GM12878 (cell line): ENCODE data around the gene NECTIN1. TPM values are rescaled to one million over a fixed set of nuclear protein-coding genes. Genes with fewer than 3 reads are reported as not detected.
A peak's percentile ranks its signal among the peaks of the same experiment; 100 is the strongest.

Source experiments
- ATAC-seq: fragments of 200-7000 bp; cut with Tn5 transposase; 3 replicates; pipeline ENCODE4 v1.9.1; 2020; ENCODE audit warnings: mild to moderate bottlenecking, moderate library complexity
- BruUV-seq: library from RNA; stranded (reverse); fragments of 400-500 nt; replicated peaks from 2 replicates; lab custom pipeline; 2021; lab: Mats Ljungman, UMichigan
- CTCF ChIA-PET: fragments of 300-600 bp; sonication (Branson Sonifier 250); formaldehyde crosslinking; extraction: SDS; loops from one replicate; lab custom pipeline; 2021; ENCODE audit warnings: inconsistent platforms; lab: Yijun Ruan, JAX
- POLR2A ChIA-PET: fragments of 350-600 bp; formaldehyde crosslinking; extraction: SDS; loops from one replicate; lab custom pipeline; 2021; ENCODE audit warnings: inconsistent platforms; lab: Charles Lee
- RAD21 ChIA-PET: fragments of 300-600 bp; sonication (Branson Sonifier 250); formaldehyde crosslinking; loops from one replicate; lab custom pipeline; 2023; ENCODE audit warnings: antibody characterized with exemption; ENCODE audit not compliant: unreplicated experiment; lab: Charles Lee
- SMC1A ChIA-PET: fragments of 300-600 bp; sonication (Branson Sonifier 250); formaldehyde crosslinking; loops from one replicate; lab custom pipeline; 2023; ENCODE audit not compliant: unreplicated experiment, uncharacterized antibody; lab: Charles Lee
- DNase-seq: peaks from one replicate; pipeline ENCODE4 v3.0.0-alpha.2; 2011; ENCODE audit warnings: low read depth, low spot score
- FAIRE-seq: peaks from 3 replicates; lab custom pipeline; 2011; peaks lifted over from hg19 to GRCh38; lab: Jason Lieb, UNC
- H2AFZ ChIP-seq: 2 replicates; pipeline ENCODE4 v1.6.0; 2011; ENCODE audit warnings: low read depth, low read length, control low read depth; ENCODE audit not compliant: control insufficient read depth
- H3K27ac ChIP-seq: 2 replicates; pipeline ENCODE4 v1.5.1; 2011; ENCODE audit warnings: control low read depth; ENCODE audit not compliant: control insufficient read depth, insufficient read depth
- H3K27me3 ChIP-seq, 2 experiments: replicated peaks in 1 of 2; 2 replicates each; pipeline versions ENCODE4 v1.6.0 to v1.6.1; 2011; ENCODE audit warnings: low read length in 1 of 2; ENCODE audit not compliant: control insufficient read depth in 2 of 2, insufficient read depth in 2 of 2
- H3K36me3 ChIP-seq, 2 experiments: 2 replicates each; pipeline ENCODE4 v1.5.1; 2011; ENCODE audit warnings: low read length in 1 of 2; ENCODE audit not compliant: control insufficient read depth in 2 of 2, insufficient read depth in 2 of 2
- H3K4me1 ChIP-seq: 2 replicates; pipeline ENCODE4 v1.6.1; 2011; ENCODE audit warnings: mild to moderate bottlenecking, low read length, moderate library complexity, mixed read lengths; ENCODE audit not compliant: control insufficient read depth, insufficient read depth
- H3K4me2 ChIP-seq: 2 replicates; pipeline ENCODE4 v1.6.0; 2011; ENCODE audit warnings: control low read depth; ENCODE audit not compliant: control insufficient read depth, insufficient read depth
- H3K4me3 ChIP-seq: fragments of 200-600 bp; sonication (generic); 2 replicates; pipeline ENCODE4 v1.5.1; 2016
- H3K79me2 ChIP-seq: 2 replicates; pipeline ENCODE4 v1.6.0; 2011; ENCODE audit warnings: low read length; ENCODE audit not compliant: control insufficient read depth, insufficient read depth
- H3K9ac ChIP-seq: 2 replicates; pipeline ENCODE4 v1.8.0; 2011; ENCODE audit warnings: low read length, control low read depth, mixed read lengths; ENCODE audit not compliant: control insufficient read depth, insufficient read depth
- H3K9me3 ChIP-seq: replicated peaks from 3 replicates; pipeline ENCODE4 v1.5.1; 2011; ENCODE audit warnings: mild to moderate bottlenecking, low read length; ENCODE audit not compliant: control insufficient read depth, insufficient read depth
- H4K20me1 ChIP-seq: 2 replicates; pipeline ENCODE4 v1.6.0; 2011; ENCODE audit not compliant: control insufficient read depth, insufficient read depth
- BCL3 ChIP-seq: IDR thresholded peaks from 2 replicates; pipeline ENCODE4 v1.6.1; 2011; ENCODE audit warnings: borderline replicate concordance, low read depth, mild to moderate bottlenecking, moderate library complexity, low read length; ENCODE audit not compliant: insufficient read depth, poor library complexity, severe bottlenecking
- CHD2 ChIP-seq: IDR thresholded peaks from 2 replicates; pipeline ENCODE4 v1.6.1; 2011; ENCODE audit warnings: low read depth, low read length, improper control_type of control experiment, borderline replicate concordance
- E2F8 ChIP-seq: fragments of 450-650 bp; IDR thresholded peaks from 2 replicates; pipeline ENCODE4 v1.6.1; 2018; ENCODE audit warnings: mild to moderate bottlenecking, low read depth, moderate library complexity; ENCODE audit not compliant: partially characterized antibody
- GATAD2B ChIP-seq: fragments of 450-650 bp; conservative IDR thresholded peaks from 2 replicates; pipeline ENCODE4 v1.6.1; 2017; ENCODE audit warnings: low read depth, mild to moderate bottlenecking, moderate library complexity
- IKZF1 ChIP-seq: fragments of 450-650 bp; conservative IDR thresholded peaks from 2 replicates; pipeline ENCODE4 v1.6.1; 2017; ENCODE audit warnings: antibody characterized with exemption, mild to moderate bottlenecking
- IKZF2 ChIP-seq, 2 experiments: fragments of 450-650 bp; IDR thresholded peaks; 2 replicates each; pipeline ENCODE4 v1.6.1; 2017; ENCODE audit warnings: mild to moderate bottlenecking in 2 of 2, moderate library complexity in 2 of 2
- MTA2 ChIP-seq: fragments of 450-650 bp; IDR thresholded peaks from 2 replicates; pipeline ENCODE4 v1.6.1; 2016; ENCODE audit warnings: low read depth, mild to moderate bottlenecking, moderate library complexity
- MXI1 ChIP-seq: fragments of 150-350 bp; IDR thresholded peaks from 2 replicates; pipeline ENCODE4 v1.6.1; 2011; ENCODE audit warnings: low read depth, mild to moderate bottlenecking, inconsistent platforms, low read length, improper control_type of control experiment
- PAX5 ChIP-seq: IDR thresholded peaks from 2 replicates; pipeline ENCODE4 v1.6.1; 2011; ENCODE audit warnings: low read depth, low read length, borderline replicate concordance
- REST ChIP-seq: IDR thresholded peaks from 2 replicates; pipeline ENCODE4 v1.6.1; 2012; ENCODE audit warnings: mild to moderate bottlenecking, low read depth, low read length
- SPI1 ChIP-seq: IDR thresholded peaks from 2 replicates; pipeline ENCODE4 v1.6.1; 2011; ENCODE audit warnings: low read depth, mild to moderate bottlenecking, low read length, moderate library complexity, borderline replicate concordance; ENCODE audit not compliant: insufficient read depth
- WGBS: methylation state at CpG from one replicate; pipeline ENCODE4 v1.1.6; 2016; ENCODE audit warnings: low lambda C conversion rate; ENCODE audit not compliant: insufficient replicate concordance, insufficient coverage; ENCODE audit errors: missing lambda C conversion rate; 5-methylcytosine and 5-hydroxymethylcytosine counted together
- in situ Hi-C: fragments of 300-500 bp; cut with MboI; formaldehyde crosslinking; loops from 9 replicates; pipeline ENCODE4 v1.14.3; 2018; ENCODE audit warnings: mixed read lengths
- intact Hi-C: fragments of 100-400 bp; cut with micrococcal nuclease; formaldehyde crosslinking; loops from one replicate; pipeline ENCODE4 v1.14.2; 2022; ENCODE audit not compliant: unreplicated experiment
- polyA plus RNA-seq, 11 experiments: library from polyadenylated mRNA; depleted of rRNA in 4 of 11; unstranded in 6 of 11; stranded (reverse) in 5 of 11; fragments of >200 nt; fragmentation: Nextera tagmentation in 4 of 11; fragmentation: Illumina TruSeq in 1 of 11; extraction: Ambion mirVana in 4 of 11; extraction: Trizol in 1 of 11; gene quantifications; 1 replicate in 1 of 11; 2 replicates in 10 of 11; pipeline versions ENCODE4 v1.2.1 to v1.2.3, GENCODE V29; 2011 to 2016; ENCODE audit warnings: inconsistent platforms in 2 of 11, missing spikeins in 2 of 11, low read depth in 1 of 11
- total RNA-seq, 4 experiments: library from RNA; depleted of rRNA in 3 of 4; stranded (reverse); fragments of >200 nt in 3 of 4; fragmentation: Illumina TruSeq in 1 of 4; extraction: Trizol in 1 of 4; gene quantifications; 2 replicates each; pipeline versions ENCODE4 v1.2.1 to v1.2.3, GENCODE V29; 2013 to 2021
- TF ChIP-seq, protein P1 (sequence below): fragments of 450-650 bp; IDR thresholded peaks from 2 replicates; pipeline ENCODE4 v1.6.1; 2017; ENCODE audit warnings: low read depth, mild to moderate bottlenecking, moderate library complexity

NECTIN1 gene
- total and polyA plus RNA-seq, 10 of the 15 experiments (the other 5 are each of a cell fraction or from before 2014, with no cell fraction given), result 0.97 to 9.2 (median 2.3) TPM

DNA sequence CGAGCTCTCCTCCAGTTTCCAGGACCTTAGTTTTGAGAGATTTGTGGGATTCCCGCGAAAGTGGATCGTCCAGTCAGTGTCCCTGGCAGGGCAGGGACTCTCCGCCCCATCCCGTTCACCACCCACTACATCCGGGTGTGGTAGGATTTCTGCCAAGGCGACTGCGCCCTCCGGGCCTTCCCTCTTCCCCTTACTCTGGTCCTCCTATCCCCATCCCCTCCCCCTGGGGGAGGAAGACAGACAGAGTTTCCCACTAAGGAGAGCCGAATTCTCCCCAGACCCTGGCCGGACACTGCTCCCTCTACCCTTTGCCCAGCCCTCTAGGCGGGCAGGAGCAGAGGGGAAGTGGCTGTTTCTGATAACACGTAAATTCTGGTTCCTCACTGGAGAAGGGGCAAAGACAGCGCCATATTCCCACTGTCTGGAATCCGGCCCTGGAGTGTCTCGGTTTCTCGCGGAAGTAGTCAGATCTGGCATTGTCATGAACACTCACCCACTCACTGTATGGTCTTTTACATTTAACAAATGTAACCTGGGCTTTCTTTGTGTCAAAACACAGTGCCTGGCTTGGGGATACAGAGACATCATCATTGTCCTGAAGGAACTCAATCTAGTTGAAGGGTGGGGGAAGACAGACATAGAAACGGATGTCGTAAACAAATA, 1.1 kb upstream of the NECTIN1 start:
- WGBS, result 18% methylated on average over 18 of the region's 21 CpGs
- CTCF ChIA-PET, result interaction anchor here (0.6 to 10.3 kb wide), 40 partner anchors 7 to 573 kb away, joined by 3 to 214 read pairs (median 4); no protein-coding TSS in a partner anchor
- BruUV-seq, result TSS peak; percentile 60
- TF ChIP-seq BCL3 (no peak), REST (no peak), IKZF1 (peak; percentile 86), GATAD2B (0 out of 2 replicates have a peak, but pooled peaks have one; percentile 17), E2F8 (no peak), CHD2 (no peak), MXI1 (no peak), PAX5 (no peak), SPI1 (peak; percentile 62; the same call in 1 of the 2 replicates), IKZF2 (IDR thresholded peaks at IDR 0.05) (peak; percentile 78 to 84), MTA2 (peak; percentile 25; the same call in 1 of the 2 replicates)
- TF ChIP-seq, protein P1, sequence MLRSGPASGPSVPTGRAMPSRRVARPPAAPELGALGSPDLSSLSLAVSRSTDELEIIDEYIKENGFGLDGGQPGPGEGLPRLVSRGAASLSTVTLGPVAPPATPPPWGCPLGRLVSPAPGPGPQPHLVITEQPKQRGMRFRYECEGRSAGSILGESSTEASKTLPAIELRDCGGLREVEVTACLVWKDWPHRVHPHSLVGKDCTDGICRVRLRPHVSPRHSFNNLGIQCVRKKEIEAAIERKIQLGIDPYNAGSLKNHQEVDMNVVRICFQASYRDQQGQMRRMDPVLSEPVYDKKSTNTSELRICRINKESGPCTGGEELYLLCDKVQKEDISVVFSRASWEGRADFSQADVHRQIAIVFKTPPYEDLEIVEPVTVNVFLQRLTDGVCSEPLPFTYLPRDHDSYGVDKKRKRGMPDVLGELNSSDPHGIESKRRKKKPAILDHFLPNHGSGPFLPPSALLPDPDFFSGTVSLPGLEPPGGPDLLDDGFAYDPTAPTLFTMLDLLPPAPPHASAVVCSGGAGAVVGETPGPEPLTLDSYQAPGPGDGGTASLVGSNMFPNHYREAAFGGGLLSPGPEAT, result peak; percentile 57; the same call in 1 of the 2 replicates

More for the DNA sequence above, 1.1 kb upstream of the NECTIN1 start:
- peaks cover 15% of the 10 kb centered on the region for H3K79me2 ChIP-seq
- no peaks in the 10 kb centered on the region for H3K9me3 ChIP-seq
- ATAC-seq (peak; percentile 28), FAIRE-seq (peak; percentile 13), DNase-seq (no peak)
- H3K27ac ChIP-seq, result no peak overlapping the region
- in situ Hi-C loops (no loop called here), intact Hi-C loops (loop anchor here (1.0 to 5.0 kb wide), 3 partner anchors 57 to 248 kb away; no protein-coding TSS in a partner anchor)
- ChIA-PET RAD21 (interaction anchor here (0.8 to 9.2 kb wide), 24 partner anchors 7 to 379 kb away, joined by 3 to 192 read pairs (median 8); no protein-coding TSS in a partner anchor), POLR2A (interaction anchor here (0.6 to 7.3 kb wide), 11 partner anchors 10 to 58 kb away, joined by 3 to 74 read pairs (median 4); no protein-coding TSS in a partner anchor), SMC1A (interaction anchor here (0.8 to 4.2 kb wide), 18 partner anchors 19 to 378 kb away, joined by 3 to 76 read pairs (median 4); no protein-coding TSS in a partner anchor)
- H3K36me3 ChIP-seq, result no peaks in the 10 kb centered on the region
- H3K9ac ChIP-seq, result peak overlapping the region; percentile 65
- H3K4me1 ChIP-seq, result peaks cover 24% of the 10 kb centered on the region
- peak overlapping the region; percentile 97 for H3K4me2 ChIP-seq
- H2AFZ ChIP-seq, result peak overlapping the region; percentile 95
- H4K20me1 ChIP-seq, result no peaks in the 10 kb centered on the region
- H3K27me3 ChIP-seq, result peaks cover 0 to 7% of the 10 kb centered on the region in 2 experiments; a peak in 2 of 4 replicates
- peak overlapping the region; percentile 86 for H3K4me3 ChIP-seq
